ENCODE measurements around the gene LBHD1. TPM values are rescaled to one million over a fixed set of nuclear protein-coding genes. Genes with fewer than 3 reads are reported as not detected.
A peak's percentile ranks its signal among the peaks of the same experiment; 100 is the strongest.

The LBHD1 gene
- total and polyA plus RNA-seq, 2 of the 13 experiments (the other 11 are each of a cell fraction or from before 2014, with no cell fraction given): 3.2 to 3.7 TPM

DNA sequence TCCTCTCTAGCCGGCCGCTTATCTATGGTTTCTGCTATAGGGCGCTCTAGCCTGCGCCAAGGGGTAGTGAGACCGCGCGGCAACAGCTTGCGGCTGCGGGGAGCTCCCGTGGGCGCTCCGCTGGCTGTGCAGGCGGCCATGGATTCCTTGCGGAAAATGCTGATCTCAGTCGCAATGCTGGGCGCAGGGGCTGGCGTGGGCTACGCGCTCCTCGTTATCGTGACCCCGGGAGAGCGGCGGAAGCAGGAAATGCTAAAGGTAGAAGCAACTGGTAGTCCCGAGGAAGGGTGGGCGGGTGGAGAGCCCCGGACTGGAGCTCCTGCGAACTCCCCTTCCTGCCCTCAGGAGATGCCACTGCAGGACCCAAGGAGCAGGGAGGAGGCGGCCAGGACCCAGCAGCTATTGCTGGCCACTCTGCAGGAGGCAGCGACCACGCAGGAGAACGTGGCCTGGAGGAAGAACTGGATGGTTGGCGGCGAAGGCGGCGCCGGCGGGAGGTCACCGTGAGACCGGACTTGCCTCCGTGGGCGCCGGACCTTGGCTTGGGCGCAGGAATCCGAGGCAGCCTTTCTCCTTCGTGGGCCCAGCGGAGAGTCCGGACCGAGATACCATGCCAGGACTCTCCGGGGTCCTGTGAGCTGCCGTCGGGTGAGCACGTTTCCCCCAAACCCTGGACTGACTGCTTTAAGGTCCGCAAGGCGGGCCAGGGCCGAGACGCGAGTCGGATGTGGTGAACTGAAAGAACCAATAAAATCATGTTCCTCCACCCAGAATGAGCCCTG is at the start of gene LBHD1, which contains the start of gene UQCC3 (continued):
- no peak for TF ChIP-seq ZNF318 (CRISPR knock-in tag; IDR thresholded peaks at IDR 0.05)
- TF ChIP-seq RFXAP (CRISPR knock-in tag; IDR thresholded peaks at IDR 0.05; ENCODE audit: borderline replicate concordance): 0 out of 2 replicates have a peak, but pooled peaks have one; percentile 34
- TF ChIP-seq IKZF1 (IDR thresholded peaks at IDR 0.05): no peak
- TF ChIP-seq ZFP36L2 (CRISPR knock-in tag; IDR thresholded peaks at IDR 0.05): no peak
- peak in 1 of 2 experiments; percentile 56; a peak in 1 of 4 replicates for TF ChIP-seq KLF16 (CRISPR knock-in tag; IDR thresholded peaks at IDR 0.05)
- no peak; the same call in 1 of the 2 replicates for TF ChIP-seq JUNB (CRISPR knock-in tag; IDR thresholded peaks at IDR 0.05; ENCODE audit: borderline replicate concordance)
- no peak for TF ChIP-seq ZFP1 (CRISPR knock-in tag; IDR thresholded peaks at IDR 0.05)
- TF ChIP-seq, protein P1, sequence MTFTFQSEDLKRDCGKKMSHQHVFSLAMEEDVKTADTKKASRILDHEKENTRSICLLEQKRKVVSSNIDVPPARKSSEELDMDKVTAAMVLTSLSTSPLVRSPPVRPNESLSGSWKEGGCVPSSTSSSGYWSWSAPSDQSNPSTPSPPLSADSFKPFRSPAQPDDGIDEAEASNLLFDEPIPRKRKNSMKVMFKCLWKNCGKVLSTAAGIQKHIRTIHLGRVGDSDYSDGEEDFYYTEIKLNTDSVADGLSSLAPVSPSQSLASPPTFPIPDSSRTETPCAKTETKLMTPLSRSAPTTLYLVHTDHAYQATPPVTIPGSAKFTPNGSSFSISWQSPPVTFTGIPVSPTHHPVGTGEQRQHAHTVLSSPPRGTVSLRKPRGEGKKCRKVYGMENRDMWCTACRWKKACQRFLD (CRISPR knock-in tag; IDR thresholded peaks at IDR 0.05; ENCODE audit: borderline replicate concordance): no peak
- 0 out of 2 replicates have a peak, but pooled peaks have one; percentile 46 for TF ChIP-seq SIX4 (CRISPR knock-in tag; IDR thresholded peaks at IDR 0.05)
- no peak for TF ChIP-seq ZNF510 (CRISPR knock-in tag; IDR thresholded peaks at IDR 0.05; ENCODE audit: low read depth)
- TF ChIP-seq, protein P2, sequence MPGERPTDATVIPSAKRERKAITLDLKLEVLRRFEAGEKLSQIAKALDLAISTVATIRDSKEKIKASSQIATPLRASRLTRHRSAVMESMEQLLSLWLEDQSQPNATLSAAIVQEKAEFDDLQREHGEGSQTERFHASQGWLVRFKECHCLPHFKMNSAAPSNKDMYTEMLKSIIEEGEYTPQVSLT (CRISPR knock-in tag; IDR thresholded peaks at IDR 0.05; ENCODE audit: borderline replicate concordance, low read depth): no peak
- no peak for TF ChIP-seq HNF4A (CRISPR knock-in tag; IDR thresholded peaks at IDR 0.05)
- peak; percentile 44; the same call in 1 of the 2 replicates for TF ChIP-seq SNAPC2 (CRISPR knock-in tag; IDR thresholded peaks at IDR 0.05)
- TF ChIP-seq MEF2D (CRISPR knock-in tag; IDR thresholded peaks at IDR 0.05): no peak
- TF ChIP-seq ZNF556 (CRISPR knock-in tag; IDR thresholded peaks at IDR 0.05; ENCODE audit: borderline replicate concordance): peak; percentile 78; the same call in 1 of the 2 replicates
- TF ChIP-seq ZNF879 (CRISPR knock-in tag; IDR thresholded peaks at IDR 0.05): no peak

Measured in HepG2 (cell line).